ENCODE measurements around the gene SRPK3. TPM values are rescaled to one million over a fixed set of nuclear protein-coding genes. Genes with fewer than 3 reads are reported as not detected.

The SRPK3 gene
- total RNA-seq, 1 donor from 2014 or later: 0.50 TPM

GRCh38 chrX:153782313-153782712 lies 1.5 kb downstream of the SRPK3 start:
- Mint-ChIP-seq H3K4me1 (ENCODE audit: low read depth) (no peaks in the 10 kb centered on the region), H3K4me3 (ENCODE audit: unreplicated experiment) (no peak overlapping the region), H3K36me3 (ENCODE audit: low read depth) (peaks cover 3% of the 10 kb centered on the region), H3K9me3 (ENCODE audit: low read depth) (no peaks in the 10 kb centered on the region), H3K27me3 (ENCODE audit: low read depth) (no peaks in the 10 kb centered on the region), H3K27ac (ENCODE audit: unreplicated experiment) (no peak overlapping the region)
- DNase-seq (ENCODE audit: low spot score): no peak
- TF ChIP-seq CTCF (IDR thresholded peaks at IDR 0.05): peak; percentile 16

GRCh38 chrX:153782871-153783270 lies 2.0 kb downstream of the SRPK3 start:
- no peak for TF ChIP-seq CTCF (IDR thresholded peaks at IDR 0.05)
- Mint-ChIP-seq H3K27me3 (ENCODE audit: low read depth) (no peaks in the 10 kb centered on the region), H3K27ac (ENCODE audit: unreplicated experiment) (no peak overlapping the region), H3K4me3 (ENCODE audit: unreplicated experiment) (no peak overlapping the region), H3K4me1 (ENCODE audit: low read depth) (no peaks in the 10 kb centered on the region), H3K36me3 (ENCODE audit: low read depth) (peaks cover 5% of the 10 kb centered on the region), H3K9me3 (ENCODE audit: low read depth) (peaks cover 2% of the 10 kb centered on the region)
- no peak for DNase-seq (ENCODE audit: low spot score)

GRCh38 chrX:153783378-153784013 lies 2.7 kb downstream of the SRPK3 start:
- DNase-seq (ENCODE audit: low spot score): no peak
- Mint-ChIP-seq H3K9me3 (ENCODE audit: low read depth) (peaks cover 2% of the 10 kb centered on the region), H3K4me3 (ENCODE audit: unreplicated experiment) (no peak overlapping the region), H3K36me3 (ENCODE audit: low read depth) (peaks cover 5% of the 10 kb centered on the region), H3K27ac (ENCODE audit: unreplicated experiment) (no peak overlapping the region), H3K27me3 (ENCODE audit: low read depth) (no peaks in the 10 kb centered on the region), H3K4me1 (ENCODE audit: low read depth) (no peaks in the 10 kb centered on the region)
- no peak for TF ChIP-seq CTCF (IDR thresholded peaks at IDR 0.05)

- DNase-seq (ENCODE audit: low spot score): no peak
- Mint-ChIP-seq H3K9me3 (ENCODE audit: low read depth) (peaks cover 5% of the 10 kb centered on the region), H3K4me3 (ENCODE audit: unreplicated experiment) (no peak overlapping the region), H3K4me1 (ENCODE audit: low read depth) (no peaks in the 10 kb centered on the region), H3K36me3 (ENCODE audit: low read depth) (peaks cover 5% of the 10 kb centered on the region), H3K27ac (ENCODE audit: unreplicated experiment) (no peak overlapping the region), H3K27me3 (ENCODE audit: low read depth) (no peaks in the 10 kb centered on the region)
- TF ChIP-seq CTCF (IDR thresholded peaks at IDR 0.05): no peak
Observed at GRCh38 chrX:153784325-153784967, 3.6 kb downstream of the SRPK3 start.

- Mint-ChIP-seq H3K27me3 (ENCODE audit: low read depth) (no peaks in the 10 kb centered on the region), H3K4me3 (ENCODE audit: unreplicated experiment) (no peak overlapping the region), H3K27ac (ENCODE audit: unreplicated experiment) (no peak overlapping the region), H3K4me1 (ENCODE audit: low read depth) (no peaks in the 10 kb centered on the region), H3K9me3 (ENCODE audit: low read depth) (peaks cover 5% of the 10 kb centered on the region), H3K36me3 (ENCODE audit: low read depth) (peaks cover 5% of the 10 kb centered on the region)
- no peak for DNase-seq (ENCODE audit: low spot score)
- no peak for TF ChIP-seq CTCF (IDR thresholded peaks at IDR 0.05)
Observed at GRCh38 chrX:153786669-153787068, 5.8 kb downstream of the SRPK3 start.
